Measurements from ENCODE around the gene ASB9. TPM values are rescaled to one million over a fixed set of nuclear protein-coding genes. Genes with fewer than 3 reads are reported as not detected.
"Not testable (repeated sequence)": the region's sequence is repeated elsewhere in the genome, so short reads cannot be mapped to it uniquely, and the experiment has no call there.

The ASB9 gene
- total and polyA plus RNA-seq, 2 of the 8 experiments (the other 6 are each of a cell fraction or from before 2014, with no cell fraction given): 0.54 to 1.2 TPM

- no peak for TF ChIP-seq SIX5 (IDR thresholded peaks at IDR 0.05; ENCODE audit: low read depth, low read length)
- TF ChIP-seq BCL11A (IDR thresholded peaks at IDR 0.05; ENCODE audit: low read depth in 2 of 2, low read length in 2 of 2): no peak
- no peak for TF ChIP-seq RAD21 (IDR thresholded peaks at IDR 0.05 in 1 of 2, conservative IDR thresholded peaks at IDR 0.05 in 1 of 2; ENCODE audit: low read depth in 2 of 2, low read length in 2 of 2)
Measured at GRCh38 chrX:15274946-15275345, 5.1 kb upstream of the ASB9 start (continued).

- H3K9me3 ChIP-seq (ENCODE audit: insufficient read depth in 2 of 2, low read depth in 1 of 2, low read length in 1 of 2); H3K4me1 ChIP-seq (replicated peaks in 1 of 4; ENCODE audit: control insufficient read depth in 3 of 4, insufficient read depth in 4 of 4, low read length in 3 of 4); H3K23ac ChIP-seq (ENCODE audit: insufficient read length); H4K91ac ChIP-seq (replicated peaks; ENCODE audit: insufficient read length, low read length); H3K56ac ChIP-seq (replicated peaks; ENCODE audit: insufficient read length, low read depth, low read length); H2BK20ac ChIP-seq (ENCODE audit: low read length); H3K18ac ChIP-seq (ENCODE audit: extremely low read depth, low read length); H3K79me2 ChIP-seq (ENCODE audit: control insufficient read depth in 1 of 2, insufficient read depth in 2 of 2, low read length in 2 of 2); H3K27me3 ChIP-seq (replicated peaks in 1 of 4; ENCODE audit: control insufficient read depth in 3 of 4, extremely low read depth in 1 of 4, insufficient read depth in 3 of 4, low read length in 3 of 4); H3K4me2 ChIP-seq (ENCODE audit: insufficient read depth in 1 of 2, low read depth in 2 of 2, low read length in 2 of 2); H3K23me2 ChIP-seq (ENCODE audit: low read depth, low read length); DNase-seq (ENCODE audit: low read depth in 1 of 2, low spot score in 2 of 2); H3K79me1 ChIP-seq (ENCODE audit: low read depth, low read length); H3K9ac ChIP-seq (replicated peaks in 1 of 4; ENCODE audit: extremely low read depth in 1 of 4, low read depth in 3 of 4, low read length in 3 of 4); H2BK15ac ChIP-seq (ENCODE audit: low read length); H4K5ac ChIP-seq (ENCODE audit: insufficient read length, low read depth, low read length); H3K4me3 ChIP-seq (ENCODE audit: extremely low read depth in 1 of 4, insufficient read depth in 2 of 4, low read depth in 3 of 4, low read length in 4 of 4); H3K27ac ChIP-seq (ENCODE audit: low read depth, low read length); H2AK5ac ChIP-seq (ENCODE audit: low read depth, low read length); POLR2A ChIA-PET (ENCODE audit: partially characterized antibody); H3K36me3 ChIP-seq (ENCODE audit: control insufficient read depth in 2 of 4, insufficient read depth in 4 of 4, low read length in 3 of 4); H2BK120ac ChIP-seq (replicated peaks; ENCODE audit: low read depth, low read length); H4K8ac ChIP-seq (ENCODE audit: extremely low read depth, insufficient read depth, low read length); H4K20me1 ChIP-seq (replicated peaks in 1 of 2; ENCODE audit: control insufficient read depth in 1 of 2, insufficient read depth in 2 of 2, low read length in 2 of 2); H2AFZ ChIP-seq (ENCODE audit: low read length); CTCF ChIA-PET (ENCODE audit: partially characterized antibody); H3K4ac ChIP-seq (replicated peaks; ENCODE audit: insufficient read length, low read depth, low read length); FAIRE-seq; H2BK12ac ChIP-seq (ENCODE audit: low read depth, low read length); H2BK5ac ChIP-seq (ENCODE audit: low read depth, low read length); H3K14ac ChIP-seq (ENCODE audit: insufficient read length): not testable (repeated sequence)
- 91% methylated on average over 8 of the region's 10 CpGs; no CpG with 5 or more reads in 1 of the 2 experiments for WGBS, 2 experiments (ENCODE audit: extremely low coverage in 1 of 2, insufficient coverage in 1 of 2, insufficient read length in 1 of 2, insufficient replicate concordance in 2 of 2, low coverage in 1 of 2, low lambda C conversion rate in 2 of 2, missing lambda C conversion rate in 1 of 2)
Measured at GRCh38 chrX:15273275-15273674, 3.4 kb upstream of the ASB9 start.
